HepG2 (cell line): ENCODE data around the gene SPRYD3. TPM values are rescaled to one million over a fixed set of nuclear protein-coding genes. Genes with fewer than 3 reads are reported as not detected.

Source experiments
- ATAC-seq: fragments of 200-7000 bp; cut with Tn5 transposase; 3 replicates; pipeline ENCODE4 v1.9.1; 2020; ENCODE audit warnings: mild to moderate bottlenecking, moderate library complexity
- BruUV-seq: library from RNA; stranded (reverse); fragments of 400-500 nt; replicated peaks from 2 replicates; lab custom pipeline; 2021; lab: Mats Ljungman, UMichigan
- CTCF ChIA-PET: fragments of 300-600 bp; formaldehyde crosslinking; extraction: SDS; loops from one replicate; lab custom pipeline; 2021; ENCODE audit warnings: low total read pairs, inconsistent platforms, low intra/inter-chr PET ratio; lab: Yijun Ruan, JAX
- POLR2A ChIA-PET: fragments of 350-600 bp; sonication (Branson Sonifier 250); formaldehyde crosslinking; loops from one replicate; lab custom pipeline; 2020; ENCODE audit warnings: antibody characterized with exemption, inconsistent platforms; lab: Yijun Ruan, JAX
- DNase-seq: peaks from one replicate; pipeline ENCODE4 v3.0.0-alpha.2; 2015; ENCODE audit warnings: low spot score
- FAIRE-seq: peaks from 3 replicates; lab custom pipeline; 2011; peaks lifted over from hg19 to GRCh38; lab: Jason Lieb, UNC
- H2AFZ ChIP-seq: one replicate; pipeline ENCODE4 v1.6.1; 2011; ENCODE audit warnings: low read length, inconsistent platforms
- H3K27ac ChIP-seq: fragments of 300-600 bp; 3 replicates; pipeline ENCODE4 v1.8.0; 2011; ENCODE audit warnings: mixed run types, mild to moderate bottlenecking, mixed read lengths, low read length, inconsistent platforms; ENCODE audit not compliant: insufficient read depth; ENCODE audit errors: extremely low read length
- H3K27me3 ChIP-seq, 2 experiments: fragments of 200-600 bp in 1 of 2; 2 replicates in 1 of 2; 3 replicates in 1 of 2; pipeline versions ENCODE4 v1.6.0 to v1.8.0; 2011; ENCODE audit warnings: low read length in 2 of 2, mild to moderate bottlenecking in 2 of 2, moderate library complexity in 2 of 2, inconsistent platforms in 1 of 2; ENCODE audit not compliant: insufficient read depth in 2 of 2, control insufficient read depth in 1 of 2
- H3K36me3 ChIP-seq, 2 experiments: fragments of 200-600 bp in 1 of 2; replicated peaks in 1 of 2; 2 replicates in 1 of 2; 3 replicates in 1 of 2; pipeline versions ENCODE4 v1.5.1 to v1.8.0; 2011; ENCODE audit warnings: low read length in 2 of 2, inconsistent platforms in 1 of 2; ENCODE audit not compliant: insufficient read depth in 2 of 2, control insufficient read depth in 1 of 2
- H3K4me1 ChIP-seq: 2 replicates; pipeline ENCODE4 v1.5.1; 2012; ENCODE audit warnings: low read length, inconsistent platforms; ENCODE audit not compliant: insufficient read depth
- H3K4me2 ChIP-seq: 2 replicates; pipeline ENCODE4 v1.6.0; 2011; ENCODE audit warnings: low read depth, low read length, inconsistent platforms
- H3K4me3 ChIP-seq, 3 experiments: fragments of 200-600 bp in 1 of 3; sonication (generic), shearing (Covaris generic) in 1 of 3; replicated peaks in 1 of 3; 2 replicates each; pipeline ENCODE4 v1.5.1; 2011 to 2016; ENCODE audit warnings: low read length in 3 of 3, inconsistent platforms in 2 of 3, low read depth in 2 of 3, mild to moderate bottlenecking in 2 of 3, control low read depth in 1 of 3, mixed read lengths in 1 of 3; ENCODE audit not compliant: insufficient read depth in 1 of 3
- H3K79me2 ChIP-seq: one replicate; pipeline ENCODE4 v1.6.1; 2011; ENCODE audit warnings: low read length, inconsistent platforms; ENCODE audit not compliant: insufficient read depth
- H3K9ac ChIP-seq: 2 replicates; pipeline ENCODE4 v1.6.0; 2011; ENCODE audit warnings: mild to moderate bottlenecking, low read depth, low read length, inconsistent platforms; ENCODE audit not compliant: insufficient read depth
- H3K9me3 ChIP-seq: 2 replicates; pipeline ENCODE4 v1.5.1; 2012; ENCODE audit warnings: mild to moderate bottlenecking, low read length
- H4K20me1 ChIP-seq: 2 replicates; pipeline ENCODE4 v1.6.0; 2011; ENCODE audit warnings: inconsistent platforms, mild to moderate bottlenecking, low read length, moderate library complexity; ENCODE audit not compliant: insufficient read depth
- ATF2 ChIP-seq: sonication (generic); formaldehyde crosslinking; IDR thresholded peaks from 2 replicates; pipeline ENCODE4 v1.4.0; 2020; ENCODE audit warnings: missing genetic modification reagents
- GFI1 ChIP-seq: sonication (generic); formaldehyde crosslinking; IDR thresholded peaks from 2 replicates; pipeline ENCODE4 v1.5.0; 2020; ENCODE audit warnings: missing genetic modification reagents, mild to moderate bottlenecking, borderline replicate concordance
- HMG20A ChIP-seq: IDR thresholded peaks from 2 replicates; pipeline ENCODE4 v1.6.1; 2016; ENCODE audit warnings: borderline replicate concordance
- HNF1B ChIP-seq: sonication (generic); formaldehyde crosslinking; IDR thresholded peaks from 2 replicates; pipeline ENCODE4 v1.5.1; 2020; ENCODE audit warnings: mild to moderate bottlenecking, moderate library complexity, missing genetic modification reagents
- HNRNPL ChIP-seq: fragments of 200-400 bp; formaldehyde crosslinking; IDR thresholded peaks from 2 replicates; pipeline ENCODE4 v1.6.1; 2017; ENCODE audit warnings: mild to moderate bottlenecking, low read depth, low read length
- NFYC ChIP-seq: IDR thresholded peaks from 2 replicates; pipeline ENCODE4 v1.6.1; 2016; ENCODE audit warnings: missing genetic modification reagents, missing compliant biosample characterization
- REPIN1 ChIP-seq: sonication (generic); formaldehyde crosslinking; IDR thresholded peaks from 2 replicates; pipeline ENCODE4 v1.8.0; 2022; ENCODE audit warnings: missing genetic modification reagents, low read depth, mild to moderate bottlenecking, borderline replicate concordance
- SMARCE1 ChIP-seq: fragments of 450-650 bp; IDR thresholded peaks from 2 replicates; pipeline ENCODE4 v1.6.1; 2017; ENCODE audit warnings: borderline replicate concordance
- SOX13 ChIP-seq, 3 experiments: fragments of 450-650 bp in 1 of 3; sonication (generic) in 1 of 3; formaldehyde crosslinking in 1 of 3; IDR thresholded peaks in 2 of 3; conservative IDR thresholded peaks in 1 of 3; 2 replicates each; pipeline versions ENCODE4 v1.5.0 to v1.6.1; 2016 to 2020; ENCODE audit warnings: antibody characterized with exemption in 1 of 3, mild to moderate bottlenecking in 1 of 3, missing compliant biosample characterization in 1 of 3, missing genetic modification reagents in 1 of 3, moderate library complexity in 1 of 3
- SP5 ChIP-seq: IDR thresholded peaks from 2 replicates; pipeline ENCODE4 v1.6.1; 2016; ENCODE audit warnings: low read depth, borderline replicate concordance
- UBTF ChIP-seq: sonication (generic); formaldehyde crosslinking; IDR thresholded peaks from 2 replicates; pipeline ENCODE4 v1.4.0; 2020; ENCODE audit warnings: mild to moderate bottlenecking, missing genetic modification reagents
- ZNF530 ChIP-seq: sonication (generic); formaldehyde crosslinking; IDR thresholded peaks from 2 replicates; pipeline ENCODE4 v1.5.0; 2020; ENCODE audit warnings: low read depth, mild to moderate bottlenecking, missing genetic modification reagents
- WGBS: methylation state at CpG from one replicate; pipeline ENCODE4 v1.1.6; 2017; ENCODE audit warnings: low lambda C conversion rate; 5-methylcytosine and 5-hydroxymethylcytosine counted together
- in situ Hi-C: cut with HindIII; loops from 2 replicates; pipeline ENCODE4 v1.10.0; 2017; ENCODE audit warnings: low pct_unique_long_range_greater_than_20kb; ENCODE audit not compliant: extremely low pct_ligation_motif_present
- intact Hi-C: fragments of 100-400 bp; cut with micrococcal nuclease; formaldehyde crosslinking; loops from one replicate; pipeline ENCODE4 v1.10.0; 2022; ENCODE audit not compliant: unreplicated experiment
- polyA plus RNA-seq, 8 experiments: library from polyadenylated mRNA; depleted of rRNA in 3 of 8; stranded (reverse) in 7 of 8; unstranded in 1 of 8; fragments of >200 nt; fragmentation: Illumina TruSeq in 4 of 8; extraction: Trizol in 4 of 8; gene quantifications; 2 replicates each; pipeline versions ENCODE4 v1.2.1 to v1.2.3, GENCODE V29; 2011 to 2016; ENCODE audit warnings: low read depth in 4 of 8, missing spikeins in 1 of 8, mixed read lengths in 1 of 8; ENCODE audit not compliant: insufficient read depth in 1 of 8
- total RNA-seq, 5 experiments: library from RNA; depleted of rRNA; stranded (reverse); fragments of >200 nt; fragmentation: Illumina TruSeq; extraction: Trizol; gene quantifications; 2 replicates each; pipeline ENCODE4 v1.2.3, GENCODE V29; 2016; ENCODE audit warnings: low read depth in 1 of 5

The SPRYD3 gene
- total and polyA plus RNA-seq, 2 of the 13 experiments (the other 11 are each of a cell fraction or from before 2014, with no cell fraction given): 9.0 to 9.2 TPM

- TF ChIP-seq UBTF: peak; percentile 76
- TF ChIP-seq ZNF530 (CRISPR knock-in tag): no peak
These were observed 24.0 kb upstream of the SPRYD3 start, which contains the start of gene SOAT2 (continued) for GRCh38 chr12:53102883-53103807.

GRCh38 chr12:53101931-53102781 lies 23.0 kb upstream of the SPRYD3 start:
- Histone ChIP-seq H3K9ac (peak overlapping the region; percentile 73), H3K9me3 (no peaks in the 10 kb centered on the region), H3K36me3 (peaks cover 0 to 7% of the 10 kb centered on the region in 2 experiments; a peak in 2 of 5 replicates), H3K4me2 (peak overlapping the region; percentile 92), H3K79me2 (no peaks in the 10 kb centered on the region), H3K4me3 (peak overlapping the region; percentile 52 to 76 (median 57); a peak in 5 of 6 replicates), H2AFZ (no peak overlapping the region), H4K20me1 (no peaks in the 10 kb centered on the region), H3K27me3 (peaks cover 0 to 2% of the 10 kb centered on the region in 2 experiments; a peak in 2 of 5 replicates), H3K4me1 (peaks cover 97% of the 10 kb centered on the region), H3K27ac (peak overlapping the region; percentile 89)
- ChIA-PET CTCF (no interaction called here), POLR2A (interaction anchor here (0.6 to 5.4 kb wide), 25 partner anchors 9 to 399 kb away, joined by 3 to 102 read pairs (median 5); partner anchors contain the start of genes AAAS, CSAD, EIF4B and KRT8)
- in situ Hi-C loops: loop anchor here (5.0 kb wide), 1 partner anchor 40 kb away; no protein-coding TSS in a partner anchor
- BruUV-seq: no TSS peak
- peak; percentile 79 for DNase-seq
- ATAC-seq: peak; percentile 10
- FAIRE-seq: peak; percentile 79
- whole genome bisulfite sequencing: 40% methylated on average over 8 of the region's 12 CpGs
- intact Hi-C loops: loop anchor here (5.0 kb wide), 1 partner anchor 45 kb away; no protein-coding TSS in a partner anchor
- TF ChIP-seq NFYC: no peak
- 0 out of 2 replicates have a peak, but pooled peaks have one; percentile 13 for TF ChIP-seq ATF2 (CRISPR knock-in tag)
- no peak for TF ChIP-seq REPIN1 (CRISPR knock-in tag)
- TF ChIP-seq SMARCE1: no peak
- TF ChIP-seq HNF1B (CRISPR knock-in tag): 0 out of 2 replicates have a peak, but pooled peaks have one; percentile 37
- 0 out of 2 replicates have a peak, but pooled peaks have one; percentile 29 for TF ChIP-seq HMG20A
- 0 out of 2 replicates have a peak, but pooled peaks have one; percentile 16 for TF ChIP-seq SP5
- TF ChIP-seq HNRNPL: 0 out of 2 replicates have a peak, but pooled peaks have one; percentile 56
- no peak for TF ChIP-seq SOX13 (IDR thresholded peaks at IDR 0.05)
- no peak for TF ChIP-seq SOX13 (CRISPR knock-in tag; conservative IDR thresholded peaks at IDR 0.05 in 1 of 2, IDR thresholded peaks at IDR 0.05 in 1 of 2)
- TF ChIP-seq GFI1 (CRISPR knock-in tag): 0 out of 2 replicates have a peak, but pooled peaks have one; percentile 35
